HEK293 (cell line): ENCODE results near the gene MKLN1.

Experiments used
- ZNF132 ChIP-seq: fragments of 450-650 bp; formaldehyde crosslinking; IDR thresholded peaks from 2 replicates; pipeline ENCODE4 v1.5.1; 2017; ENCODE audit warnings: missing biosample characterization, missing genetic modification characterization, borderline replicate concordance
- TF ChIP-seq, protein P1 (sequence below): fragments of 450-650 bp; formaldehyde crosslinking; IDR thresholded peaks from 2 replicates; pipeline ENCODE4 v1.5.1; 2016; ENCODE audit warnings: missing biosample characterization, missing genetic modification characterization

DNA sequence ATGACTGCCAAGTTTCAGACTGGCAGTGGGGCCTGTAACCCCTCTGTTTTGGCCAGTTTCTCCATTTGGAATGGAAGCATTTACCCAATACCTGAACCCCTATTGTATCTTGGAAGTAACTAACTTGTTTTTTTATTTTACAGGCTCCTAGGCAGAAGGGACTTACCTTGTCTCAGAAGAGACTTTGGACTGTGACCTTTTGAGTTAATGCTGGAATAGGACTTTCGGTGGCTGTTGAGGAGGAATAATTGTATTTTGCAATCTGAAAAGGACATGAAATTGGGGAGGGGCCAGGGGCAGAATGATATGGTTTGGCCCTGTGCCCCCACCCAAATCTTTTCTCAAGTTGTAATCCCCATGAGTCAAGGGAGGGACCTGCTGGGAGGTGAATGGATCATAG lies 20.0 kb upstream of the MKLN1 start:
- TF ChIP-seq, protein P1, sequence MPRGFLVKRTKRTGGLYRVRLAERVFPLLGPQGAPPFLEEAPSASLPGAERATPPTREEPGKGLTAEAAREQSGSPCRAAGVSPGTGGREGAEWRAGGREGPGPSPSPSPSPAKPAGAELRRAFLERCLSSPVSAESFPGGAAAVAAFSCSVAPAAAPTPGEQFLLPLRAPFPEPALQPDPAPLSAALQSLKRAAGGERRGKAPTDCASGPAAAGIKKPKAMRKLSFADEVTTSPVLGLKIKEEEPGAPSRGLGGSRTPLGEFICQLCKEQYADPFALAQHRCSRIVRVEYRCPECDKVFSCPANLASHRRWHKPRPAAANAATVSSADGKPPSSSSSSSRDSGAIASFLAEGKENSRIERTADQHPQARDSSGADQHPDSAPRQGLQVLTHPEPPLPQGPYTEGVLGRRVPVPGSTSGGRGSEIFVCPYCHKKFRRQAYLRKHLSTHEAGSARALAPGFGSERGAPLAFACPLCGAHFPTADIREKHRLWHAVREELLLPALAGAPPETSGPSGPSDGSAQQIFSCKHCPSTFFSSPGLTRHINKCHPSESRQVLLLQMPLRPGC (tag by site-specific recombination), result no peak
- no peak for TF ChIP-seq ZNF132 (tag by site-specific recombination)
